22Rv1 (cell line): ENCODE measurements around the gene FIGLA.

Source experiments
- CTCF ChIP-seq: fragments of 450-650 bp; IDR thresholded peaks from 2 replicates; pipeline ENCODE4 v1.5.1; 2017; ENCODE audit warnings: mild to moderate bottlenecking
- ZFX ChIP-seq: fragments of 450-650 bp; IDR thresholded peaks from 2 replicates; pipeline ENCODE4 v1.6.1; 2017; ENCODE audit warnings: antibody characterized with exemption, borderline replicate concordance

GRCh38 chr2:70817284-70817954, 27.0 kb upstream of the FIGLA start:
- TF ChIP-seq CTCF (no peak), ZFX (no peak)
